Skeletal muscle tissue (tissue), 4 donors: ENCODE data around the gene CYP4F22. TPM values are rescaled to one million over a fixed set of nuclear protein-coding genes. Genes with fewer than 3 reads are reported as not detected.

ENCODE experiments used
- H3K27ac ChIP-seq: one replicate; pipeline ENCODE4 v1.7.0; 2013; ENCODE audit warnings: mild to moderate bottlenecking, low read depth, low read length, inconsistent platforms
- H3K27me3 ChIP-seq, 3 donors: one replicate each; pipeline ENCODE4 v1.7.0; 2013; ENCODE audit warnings: low read length in 3 of 3; ENCODE audit not compliant: control insufficient read depth in 3 of 3, insufficient read depth in 3 of 3
- H3K36me3 ChIP-seq, 3 donors: one replicate each; pipeline ENCODE4 v1.7.0; 2013; ENCODE audit warnings: low read length in 3 of 3; ENCODE audit not compliant: control insufficient read depth in 3 of 3, insufficient read depth in 3 of 3
- H3K4me1 ChIP-seq, 3 donors: one replicate each; pipeline ENCODE4 v1.7.0; 2013; ENCODE audit warnings: low read length in 3 of 3, mild to moderate bottlenecking in 3 of 3; ENCODE audit not compliant: control insufficient read depth in 3 of 3, insufficient read depth in 3 of 3
- H3K4me3 ChIP-seq, 3 donors: one replicate each; pipeline ENCODE4 v1.7.0; 2013; ENCODE audit warnings: low read length in 3 of 3
- H3K9ac ChIP-seq, 3 donors: one replicate each; pipeline ENCODE4 v1.7.0; 2013; ENCODE audit warnings: low read length in 3 of 3, mild to moderate bottlenecking in 3 of 3, moderate library complexity in 2 of 3, low read depth in 1 of 3
- H3K9me3 ChIP-seq, 3 donors: one replicate each; pipeline ENCODE4 v1.7.0; 2013; ENCODE audit warnings: low read length in 3 of 3; ENCODE audit not compliant: control insufficient read depth in 3 of 3
- total RNA-seq: library from RNA; depleted of rRNA; stranded (reverse); fragments of >200 nt; gene quantifications from one replicate; pipeline ENCODE4 v1.2.3, GENCODE V29; 2014
- donor health status: Osteomylitis.

Gene CYP4F22
- total RNA-seq, 1 donor from 2014 or later, result not detected

- Histone ChIP-seq H3K36me3 (no peaks in the 10 kb centered on the region), H3K9ac (no peak overlapping the region), H3K4me3 (no peak overlapping the region), H3K9me3 (peaks cover 0 to 5% (median 0%) of the 10 kb centered on the region in 3 donors), H3K27me3 (peaks cover 8 to 23% (median 15%) of the 10 kb centered on the region in 3 donors), H3K4me1 (no peaks in the 10 kb centered on the region), H3K27ac (no peak overlapping the region)
Measured at GRCh38 chr19:15534957-15535864, 26.9 kb downstream of the CYP4F22 start.

GRCh38 chr19:15536350-15536749 is 28.0 kb downstream of the CYP4F22 start:
- H3K4me1 ChIP-seq, result no peaks in the 10 kb centered on the region
- no peak overlapping the region for H3K4me3 ChIP-seq
- H3K9ac ChIP-seq, result no peak overlapping the region
- peaks cover 8 to 19% (median 13%) of the 10 kb centered on the region in 3 donors for H3K27me3 ChIP-seq
- peaks cover 0 to 5% (median 0%) of the 10 kb centered on the region in 3 donors for H3K9me3 ChIP-seq
- no peak overlapping the region for H3K27ac ChIP-seq
- H3K36me3 ChIP-seq, result no peaks in the 10 kb centered on the region

GRCh38 chr19:15538774-15539173 is 30.4 kb downstream of the CYP4F22 start:
- Histone ChIP-seq H3K4me1 (no peaks in the 10 kb centered on the region), H3K9ac (no peak overlapping the region), H3K9me3 (peaks cover 0 to 5% (median 0%) of the 10 kb centered on the region in 3 donors), H3K4me3 (no peak overlapping the region), H3K36me3 (no peaks in the 10 kb centered on the region), H3K27ac (no peak overlapping the region), H3K27me3 (peaks cover 8 to 18% (median 13%) of the 10 kb centered on the region in 3 donors)

GRCh38 chr19:15539638-15540037 is 31.3 kb downstream of the CYP4F22 start:
- Histone ChIP-seq H3K27me3 (peaks cover 11 to 24% (median 20%) of the 10 kb centered on the region in 3 donors), H3K4me1 (no peaks in the 10 kb centered on the region), H3K27ac (no peak overlapping the region), H3K36me3 (no peaks in the 10 kb centered on the region), H3K9ac (no peak overlapping the region), H3K4me3 (no peak overlapping the region), H3K9me3 (peaks cover 0 to 5% (median 0%) of the 10 kb centered on the region in 3 donors)

GRCh38 chr19:15540435-15540834 is 32.1 kb downstream of the CYP4F22 start:
- H3K4me1 ChIP-seq, result no peaks in the 10 kb centered on the region
- H3K9me3 ChIP-seq, result peaks cover 0 to 5% (median 0%) of the 10 kb centered on the region in 3 donors
- H3K27me3 ChIP-seq, result peaks cover 4 to 19% (median 16%) of the 10 kb centered on the region in 3 donors
- H3K9ac ChIP-seq, result no peak overlapping the region
- H3K27ac ChIP-seq, result no peak overlapping the region
- no peak overlapping the region for H3K4me3 ChIP-seq
- H3K36me3 ChIP-seq, result no peaks in the 10 kb centered on the region

GRCh38 chr19:15544283-15544682 is 36.0 kb downstream of the CYP4F22 start:
- Histone ChIP-seq H3K9ac (no peak overlapping the region), H3K27me3 (peaks cover 9 to 10% (median 9%) of the 10 kb centered on the region in 3 donors), H3K36me3 (no peaks in the 10 kb centered on the region), H3K9me3 (no peaks in the 10 kb centered on the region), H3K4me1 (no peaks in the 10 kb centered on the region), H3K4me3 (no peak overlapping the region), H3K27ac (no peak overlapping the region)

GRCh38 chr19:15544970-15545369 is 36.6 kb downstream of the CYP4F22 start:
- Histone ChIP-seq H3K27me3 (peaks cover 9 to 12% (median 10%) of the 10 kb centered on the region in 3 donors), H3K9ac (no peak overlapping the region), H3K36me3 (no peaks in the 10 kb centered on the region), H3K27ac (no peak overlapping the region), H3K4me1 (no peaks in the 10 kb centered on the region), H3K4me3 (no peak overlapping the region), H3K9me3 (no peaks in the 10 kb centered on the region)

GRCh38 chr19:15548648-15549047 is 40.3 kb downstream of the CYP4F22 start:
- H3K27me3 ChIP-seq, result peaks cover 25 to 34% (median 31%) of the 10 kb centered on the region in 3 donors
- no peaks in the 10 kb centered on the region for H3K9me3 ChIP-seq
- H3K4me1 ChIP-seq, result peaks cover 3 to 9% (median 4%) of the 10 kb centered on the region in 3 donors
- no peak overlapping the region for H3K4me3 ChIP-seq
- no peaks in the 10 kb centered on the region for H3K36me3 ChIP-seq
- no peak overlapping the region for H3K9ac ChIP-seq
- no peak overlapping the region for H3K27ac ChIP-seq

- H3K9ac ChIP-seq, result no peak overlapping the region
- H3K9me3 ChIP-seq, result no peaks in the 10 kb centered on the region
- peaks cover 3 to 9% (median 4%) of the 10 kb centered on the region in 3 donors for H3K4me1 ChIP-seq
- peaks cover 24 to 34% (median 29%) of the 10 kb centered on the region in 3 donors for H3K27me3 ChIP-seq
- H3K4me3 ChIP-seq, result no peak overlapping the region
- H3K36me3 ChIP-seq, result no peaks in the 10 kb centered on the region
- no peak overlapping the region for H3K27ac ChIP-seq
Measured at GRCh38 chr19:15549581-15549980, 41.3 kb downstream of the CYP4F22 start.

- Histone ChIP-seq H3K27ac (no peak overlapping the region), H3K9me3 (no peaks in the 10 kb centered on the region), H3K4me3 (no peak overlapping the region), H3K36me3 (no peaks in the 10 kb centered on the region), H3K9ac (no peak overlapping the region), H3K4me1 (peaks cover 3 to 9% (median 4%) of the 10 kb centered on the region in 3 donors), H3K27me3 (peaks cover 24 to 34% (median 29%) of the 10 kb centered on the region in 3 donors)
Measured at GRCh38 chr19:15550273-15550672, 41.9 kb downstream of the CYP4F22 start.
